Body of pancreas (tissue), 4 donors: Measurements from ENCODE around the gene NECTIN4. TPM values are rescaled to one million over a fixed set of nuclear protein-coding genes. Genes with fewer than 3 reads are reported as not detected.
"Not testable (repeated sequence)": the region's sequence is repeated elsewhere in the genome, so short reads cannot be mapped to it uniquely, and the experiment has no call there.

Source experiments
- ATAC-seq: fragments of 150-250 bp; one replicate; pipeline ENCODE4 v1.9.1; 2016
- DNase-seq, 4 donors: peaks; one replicate each; pipeline ENCODE4 v3.0.0-alpha.2; 2019
- H3K27ac ChIP-seq, 4 donors: fragments of 200-600 bp; sonication (generic); 1 replicate in 3 of 4; 2 replicates in 1 of 4; pipeline versions ENCODE4 v1.5.1 to v1.6.1; 2016 to 2019; ENCODE audit warnings: mild to moderate bottlenecking in 1 of 4, mixed read lengths in 1 of 4, moderate library complexity in 1 of 4
- H3K27me3 ChIP-seq, 2 donors: fragments of 200-600 bp; sonication (generic); one replicate each; pipeline ENCODE4 v1.6.0; 2016; ENCODE audit warnings: mild to moderate bottlenecking in 1 of 2
- H3K36me3 ChIP-seq, 2 donors: fragments of 200-600 bp; sonication (generic); replicated peaks in 1 of 2; 2 replicates each; pipeline ENCODE4 v1.5.1; 2016; ENCODE audit warnings: low read depth in 2 of 2; ENCODE audit not compliant: insufficient read depth in 1 of 2
- H3K4me1 ChIP-seq: fragments of 200-600 bp; sonication (generic); one replicate; pipeline ENCODE4 v1.6.0; 2016
- H3K4me3 ChIP-seq, 2 donors: fragments of 200-600 bp; sonication (generic); 1 replicate in 1 of 2; 2 replicates in 1 of 2; pipeline ENCODE4 v1.5.1; 2016 to 2019
- H3K9me3 ChIP-seq, 3 donors: fragments of 200-600 bp; sonication (generic); 1 replicate in 2 of 3; 2 replicates in 1 of 3; pipeline ENCODE4 v1.5.1; 2016
- CTCF ChIP-seq, 7 experiments: fragments of 450-650 bp in 4 of 7; fragments of 200-600 bp in 3 of 7; sonication (generic) in 3 of 7; IDR thresholded peaks; one replicate each; pipeline ENCODE4 v1.5.1; 2016 to 2019; ENCODE audit warnings: antibody characterized with exemption in 7 of 7
- POLR2A ChIP-seq, 3 donors: fragments of 450-650 bp; IDR thresholded peaks; one replicate each; pipeline ENCODE4 v1.6.1; 2016; ENCODE audit warnings: antibody characterized with exemption in 3 of 3, mild to moderate bottlenecking in 2 of 3
- WGBS, 2 donors: methylation state at CpG; one replicate each; pipeline ENCODE4 v1.1.5; 2017; 5-methylcytosine and 5-hydroxymethylcytosine counted together
- intact Hi-C: fragments of 100-400 bp; cut with DNase I; formaldehyde crosslinking; loops from one replicate; pipeline ENCODE4 v1.15.1; 2023
- total RNA-seq, 2 donors: library from RNA; depleted of rRNA; stranded (reverse); fragments of >200 nt; gene quantifications; one replicate each; pipeline ENCODE4 v1.1.0, GENCODE V29; 2016

NECTIN4 gene
- total RNA-seq, 2 donors from 2014 or later, result 3.0 to 4.2 TPM

GRCh38 chr1:161119092-161119903, 29.9 kb upstream of the NECTIN4 start:
- no peak for TF ChIP-seq POLR2A (IDR thresholded peaks at IDR 0.05)
- TF ChIP-seq CTCF (IDR thresholded peaks at IDR 0.05), result peak in 6 of 7 experiments; percentile 7 to 59 (median 52)
- peak; percentile 61 to 81 (median 72) for DNase-seq
- Histone ChIP-seq H3K4me3 (no peak overlapping the region), H3K9me3 (no peaks in the 10 kb centered on the region), H3K4me1 (peaks cover 61% of the 10 kb centered on the region), H3K27ac (peak overlapping the region; percentile 82 to 96 (median 90)), H3K27me3 (no peaks in the 10 kb centered on the region), H3K36me3 (peaks cover 4 to 22% of the 10 kb centered on the region in 2 donors)
- 9 to 18% methylated on average over 9 to 10 of the region's 10 CpGs for WGBS, 2 donors
- intact Hi-C loops, result no loop called here
- ATAC-seq, result peak; percentile 68

- Histone ChIP-seq H3K27ac (peak within 1 kb of the TSS; percentile 82 to 96 (median 90)), H3K9me3 (no peaks in the 10 kb centered on the region), H3K27me3 (no peaks in the 10 kb centered on the region), H3K4me1 (peaks cover 73% of the 10 kb centered on the region), H3K4me3 (peak within 1 kb of the TSS; percentile 83 to 94), H3K36me3 (peaks cover 4 to 14% of the 10 kb centered on the region in 2 donors)
- peak; percentile 84 for ATAC-seq
- intact Hi-C loops, result no loop called here
- TF ChIP-seq CTCF (IDR thresholded peaks at IDR 0.05) (no peak), POLR2A (IDR thresholded peaks at IDR 0.05) (peak; percentile 71 to 93 (median 90))
- 0% methylated on average over 29 to 58 of the region's 58 CpGs for WGBS, 2 donors
- DNase-seq, result peak; percentile 82 to 86 (median 84)
These were observed 28.6 kb upstream of the NECTIN4 start, which contains the start of the genes NIT1 and PFDN2 for GRCh38 chr1:161117759-161118581. Gene NIT1, plus strand, starts transcription at chr1:161118105. Its CDS starts 72 bp downstream, at chr1:161118177. Gene PFDN2, minus strand, starts transcription at chr1:161118037. Its CDS starts 11 bp downstream, at chr1:161118026.

- H3K27me3 ChIP-seq, H3K27ac ChIP-seq, ATAC-seq, H3K4me3 ChIP-seq, intact Hi-C loops, DNase-seq, H3K9me3 ChIP-seq, H3K36me3 ChIP-seq: not testable (repeated sequence)
- H3K4me1 ChIP-seq, result peaks cover 76% of the 10 kb centered on the region
- 87 to 94% methylated on average over 6 of the region's 6 CpGs for WGBS, 2 donors
These were observed 26.6 kb upstream of the NECTIN4 start for GRCh38 chr1:161115961-161116360.

- intact Hi-C loops, result no loop called here
- ATAC-seq (no peak), DNase-seq (no peak)
- no peaks in the 10 kb centered on the region for H3K9me3 ChIP-seq
- no peak for TF ChIP-seq CTCF (IDR thresholded peaks at IDR 0.05)
- TF ChIP-seq POLR2A (IDR thresholded peaks at IDR 0.05), result no peak
- H3K27me3 ChIP-seq, result no peaks in the 10 kb centered on the region
- no peaks in the 10 kb centered on the region for H3K36me3 ChIP-seq
- H3K4me3 ChIP-seq, result no peak overlapping the region
- WGBS, 2 donors, result 83 to 88% methylated on average over 12 of the region's 12 CpGs
- no peak overlapping the region for H3K27ac ChIP-seq
- peaks cover 68% of the 10 kb centered on the region for H3K4me1 ChIP-seq
These were observed 25.9 kb upstream of the NECTIN4 start for GRCh38 chr1:161115132-161115711.

GRCh38 chr1:161114556-161114955, 25.2 kb upstream of the NECTIN4 start:
- DNase-seq (no peak), ATAC-seq (no peak)
- TF ChIP-seq POLR2A (IDR thresholded peaks at IDR 0.05) (no peak), CTCF (IDR thresholded peaks at IDR 0.05) (no peak)
- Histone ChIP-seq H3K36me3 (no peaks in the 10 kb centered on the region), H3K4me3 (no peak overlapping the region), H3K4me1 (peaks cover 61% of the 10 kb centered on the region), H3K9me3 (no peaks in the 10 kb centered on the region), H3K27ac (no peak overlapping the region), H3K27me3 (no peaks in the 10 kb centered on the region)
- intact Hi-C loops, result no loop called here
- 76 to 82% methylated on average over 2 of the region's 2 CpGs for WGBS, 2 donors
